HG03280 (cell line): ENCODE data around the gene MRPS35.
"Not testable (repeated sequence)": the region's sequence is repeated elsewhere in the genome, so short reads cannot be mapped to it uniquely, and the experiment has no call there.

Experiments used
- ATAC-seq: cut with Tn5 transposase; IDR thresholded peaks from one replicate; pipeline ENCODE4 v1.9.1; 2021; ENCODE audit warnings: mild to moderate bottlenecking, moderate library complexity; ENCODE audit not compliant: unreplicated experiment

MRPS35 gene

DNA sequence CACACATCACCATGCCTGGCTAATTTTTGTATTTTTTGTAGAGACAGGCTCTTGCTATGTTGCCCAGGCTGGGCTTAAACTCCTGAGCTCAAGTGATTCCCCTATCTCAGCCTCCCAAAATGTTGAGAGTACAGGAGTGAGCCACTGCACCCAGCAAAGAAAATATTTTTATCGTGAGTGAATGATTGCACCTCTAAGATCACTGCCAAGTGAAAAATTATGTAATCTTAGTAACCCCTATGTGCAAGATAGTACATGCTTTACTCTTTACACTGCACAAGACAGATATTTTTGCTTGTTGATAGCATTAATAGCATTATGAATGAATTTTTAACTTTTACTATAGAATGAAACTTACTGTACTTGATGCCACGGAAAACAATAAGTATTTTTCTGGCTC lies 3.4 kb upstream of the MRPS35 start:
- no peak for ATAC-seq

GRCh38 chr12:27709212-27709931 lies 1.3 kb upstream of the MRPS35 start:
- ATAC-seq, result no peak

- ATAC-seq, result peak; percentile 36
Measured at GRCh38 chr12:27709932-27710591, 570 bp upstream of the MRPS35 start.

DNA sequence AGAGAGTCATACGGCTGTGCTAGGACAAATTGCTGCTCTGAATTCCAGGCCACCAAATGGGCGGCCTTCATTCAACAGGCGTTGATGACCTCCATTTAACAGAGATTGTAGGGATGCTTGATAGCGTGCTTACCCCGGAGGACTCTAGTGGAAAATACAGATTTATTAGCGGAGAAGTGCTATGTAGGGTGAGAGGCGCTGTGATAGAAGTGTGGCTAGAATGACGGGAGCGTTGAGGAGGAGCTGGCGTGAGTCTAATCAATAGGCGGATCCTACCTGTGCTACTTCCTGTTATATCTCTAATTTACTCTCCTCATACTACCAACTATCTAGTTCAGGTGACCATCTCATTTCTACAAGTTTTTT lies 668 bp downstream of the MRPS35 start:
- ATAC-seq, result no peak

DNA sequence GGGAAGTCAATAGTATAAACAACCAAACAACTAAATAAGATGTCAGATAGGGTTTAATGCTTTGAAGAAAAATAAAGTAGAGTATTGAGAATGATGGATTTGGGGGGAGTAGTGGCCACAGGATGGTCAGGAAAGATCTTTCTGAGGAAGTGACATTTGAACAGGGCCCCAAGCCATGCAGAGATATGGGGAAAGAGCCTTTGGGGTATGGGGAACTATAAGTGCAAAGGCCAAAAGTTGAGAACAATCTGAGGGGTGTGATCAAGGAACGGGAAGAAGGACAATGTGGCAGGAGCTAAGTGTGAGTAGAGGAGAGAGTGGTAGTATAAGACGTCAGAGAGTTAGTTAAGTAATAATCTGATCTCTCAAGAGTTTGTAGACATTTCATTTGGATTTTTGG lies 1.3 kb downstream of the MRPS35 start:
- no peak for ATAC-seq

- no peak for ATAC-seq
Measured at GRCh38 chr12:27723212-27723611, 12.6 kb downstream of the MRPS35 start.

- no peak for ATAC-seq
Measured at GRCh38 chr12:27730097-27730588, 19.5 kb downstream of the MRPS35 start.

GRCh38 chr12:27732281-27732680 lies 21.6 kb downstream of the MRPS35 start:
- no peak for ATAC-seq

GRCh38 chr12:27733052-27733656 lies 22.5 kb downstream of the MRPS35 start:
- ATAC-seq, result peak; percentile 71

DNA sequence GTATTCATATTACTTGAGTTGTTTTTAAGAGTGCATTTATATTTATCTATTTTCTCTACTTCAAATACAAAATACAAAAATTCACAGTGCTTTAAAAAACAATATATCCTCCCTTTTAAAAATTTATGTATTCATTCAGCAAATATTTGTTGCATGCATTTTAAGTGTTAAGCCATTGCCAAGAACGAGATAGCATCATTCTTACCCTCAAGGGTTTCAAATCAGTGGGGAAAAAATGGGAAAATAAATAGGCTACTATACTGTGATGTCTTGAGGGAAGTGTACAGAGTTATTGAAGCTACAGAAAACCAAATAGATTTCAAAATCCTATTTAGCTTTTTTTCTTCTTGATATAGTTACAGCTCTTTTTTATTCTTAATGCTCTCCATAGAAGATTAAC lies 23.2 kb downstream of the MRPS35 start:
- ATAC-seq, result no peak

- not testable (repeated sequence) for ATAC-seq
Measured at GRCh38 chr12:27734321-27734720, 23.7 kb downstream of the MRPS35 start.

- ATAC-seq, result no peak
Measured at GRCh38 chr12:27743601-27744000, 33.0 kb downstream of the MRPS35 start.

DNA sequence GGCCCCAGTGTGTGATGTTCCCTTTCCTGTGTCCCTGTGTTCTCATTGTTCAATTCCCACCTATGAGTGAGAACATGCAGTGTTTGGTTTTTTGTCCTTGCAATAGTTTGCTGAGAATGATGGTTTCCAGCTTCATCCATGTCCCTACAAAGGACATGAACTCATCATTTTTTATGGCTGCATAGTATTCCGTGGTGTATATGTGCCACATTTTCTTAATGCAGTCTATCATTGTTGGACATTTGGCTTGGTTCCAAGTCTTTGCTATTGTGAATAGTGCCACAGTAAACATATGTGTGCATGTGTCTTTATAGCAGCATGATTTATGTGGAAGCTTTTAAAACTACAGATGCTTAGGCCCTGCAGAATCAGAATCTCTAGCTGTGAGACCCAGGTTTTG lies 35.1 kb downstream of the MRPS35 start:
- not testable (repeated sequence) for ATAC-seq

DNA sequence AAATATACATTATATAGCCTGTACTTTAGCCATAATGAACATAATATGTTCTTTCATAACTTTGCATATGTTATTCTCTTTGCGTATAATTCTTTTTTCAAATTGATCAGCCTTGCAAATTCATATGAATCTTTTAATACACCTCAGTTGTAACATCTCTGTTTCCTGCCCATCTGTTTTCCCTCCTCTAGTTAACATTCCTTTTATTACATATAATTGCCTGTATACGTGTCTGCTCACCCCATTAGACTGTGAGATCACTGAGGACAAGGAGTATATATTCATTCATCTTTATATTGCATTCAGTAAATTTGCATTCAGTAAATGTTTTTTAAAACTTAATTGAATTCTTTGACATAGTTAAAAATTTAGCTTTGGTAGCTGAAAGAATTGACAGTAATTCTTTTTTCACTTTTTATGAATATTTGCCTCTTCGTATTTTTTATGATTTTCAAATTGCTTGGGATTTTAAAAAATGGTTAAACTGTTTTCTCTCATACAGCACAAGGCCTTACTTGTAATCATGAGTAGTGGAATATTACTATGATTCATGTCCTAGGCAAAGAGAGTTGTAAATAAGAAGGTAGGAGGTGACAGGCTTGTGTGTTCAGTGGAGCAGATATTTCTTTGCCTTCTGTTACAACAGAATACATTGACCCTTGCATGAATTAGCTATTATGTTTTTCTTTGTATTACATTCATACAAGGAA lies 36.6 kb downstream of the MRPS35 start:
- no peak for ATAC-seq

GRCh38 chr12:27751386-27752047 lies 40.9 kb downstream of the MRPS35 start:
- ATAC-seq, result no peak

- no peak for ATAC-seq
Measured at GRCh38 chr12:27754795-27755194, 44.2 kb downstream of the MRPS35 start.

GRCh38 chr12:27756670-27757195 lies 46.1 kb downstream of the MRPS35 start:
- no peak for ATAC-seq

GRCh38 chr12:27762757-27763156 lies 52.1 kb downstream of the MRPS35 start:
- ATAC-seq, result no peak

- ATAC-seq, result no peak
Measured at GRCh38 chr12:27766587-27766986, 56.0 kb downstream of the MRPS35 start.

- no peak for ATAC-seq
Measured at GRCh38 chr12:27769142-27769673, 58.6 kb downstream of the MRPS35 start.
